GM21737 (cell line): ENCODE measurements around the gene C11orf16.
"Not testable (repeated sequence)": the region's sequence is repeated elsewhere in the genome, so short reads cannot be mapped to it uniquely, and the experiment has no call there.

Source experiments
- ATAC-seq: cut with Tn5 transposase; IDR thresholded peaks from one replicate; pipeline ENCODE4 v1.9.1; 2021; ENCODE audit warnings: mild to moderate bottlenecking, moderate library complexity; ENCODE audit not compliant: unreplicated experiment

The C11orf16 gene

DNA sequence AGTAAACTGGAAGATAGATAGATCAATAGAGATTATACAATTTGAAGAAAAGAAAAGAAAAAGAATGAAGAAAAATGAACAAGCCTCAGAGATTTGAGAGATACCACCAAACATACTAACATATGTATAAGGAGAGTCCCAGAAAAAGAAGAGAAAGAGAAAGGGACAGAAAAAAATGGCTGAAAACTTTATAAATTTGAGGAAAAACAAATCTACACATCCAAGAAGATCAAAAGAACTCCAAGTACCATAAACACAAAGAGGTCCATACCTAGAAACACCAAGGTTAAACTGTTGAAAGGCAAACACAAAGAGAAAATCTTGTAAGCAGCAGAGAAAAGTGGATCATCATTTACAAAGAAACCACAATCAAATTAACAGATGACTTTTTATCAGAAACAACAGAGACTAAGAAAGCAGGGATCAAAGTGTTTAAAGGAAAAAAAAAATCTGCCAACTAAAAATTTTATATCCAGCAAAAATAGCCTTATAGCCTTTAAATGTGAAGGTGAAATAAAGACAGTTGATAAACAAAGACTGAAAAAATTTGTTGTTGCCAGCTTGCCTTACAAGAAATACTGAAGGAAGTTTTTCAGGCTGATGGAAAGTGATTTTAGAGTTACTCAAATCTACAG, 33.5 kb downstream of the C11orf16 start:
- ATAC-seq, result no peak

- ATAC-seq, result not testable (repeated sequence)
These were observed 41.6 kb downstream of the C11orf16 start for GRCh38 chr11:8891185-8891584.

GRCh38 chr11:8886322-8886721, 46.4 kb downstream of the C11orf16 start:
- no peak for ATAC-seq

- not testable (repeated sequence) for ATAC-seq
These were observed 51.2 kb downstream of the C11orf16 start for GRCh38 chr11:8881585-8881984.

- no peak for ATAC-seq
These were observed 54.0 kb downstream of the C11orf16 start for GRCh38 chr11:8878771-8879170.

- no peak for ATAC-seq
These were observed 58.9 kb downstream of the C11orf16 start for GRCh38 chr11:8873741-8874405.

DNA sequence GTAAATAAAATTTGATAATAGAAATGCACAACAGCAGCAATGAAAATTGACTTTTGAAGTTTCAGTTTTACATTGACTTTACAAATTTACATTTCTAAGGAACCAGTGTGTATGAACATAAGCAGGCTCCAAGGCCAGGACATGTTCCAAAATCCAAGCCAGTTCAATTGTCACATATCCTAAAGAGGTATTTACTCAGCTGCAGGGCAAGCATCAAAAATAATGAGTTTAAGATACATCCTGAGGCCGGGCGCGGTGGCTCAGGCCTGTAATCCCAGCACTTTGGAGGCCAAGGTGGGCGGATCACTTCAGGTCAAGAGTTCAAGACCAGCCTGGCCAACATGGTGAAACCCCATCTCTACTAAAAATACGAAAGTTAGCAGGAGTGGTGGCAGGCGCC, 60.8 kb downstream of the C11orf16 start:
- ATAC-seq, result no peak

- ATAC-seq, result no peak
These were observed 61.5 kb downstream of the C11orf16 start for GRCh38 chr11:8871171-8871775.

DNA sequence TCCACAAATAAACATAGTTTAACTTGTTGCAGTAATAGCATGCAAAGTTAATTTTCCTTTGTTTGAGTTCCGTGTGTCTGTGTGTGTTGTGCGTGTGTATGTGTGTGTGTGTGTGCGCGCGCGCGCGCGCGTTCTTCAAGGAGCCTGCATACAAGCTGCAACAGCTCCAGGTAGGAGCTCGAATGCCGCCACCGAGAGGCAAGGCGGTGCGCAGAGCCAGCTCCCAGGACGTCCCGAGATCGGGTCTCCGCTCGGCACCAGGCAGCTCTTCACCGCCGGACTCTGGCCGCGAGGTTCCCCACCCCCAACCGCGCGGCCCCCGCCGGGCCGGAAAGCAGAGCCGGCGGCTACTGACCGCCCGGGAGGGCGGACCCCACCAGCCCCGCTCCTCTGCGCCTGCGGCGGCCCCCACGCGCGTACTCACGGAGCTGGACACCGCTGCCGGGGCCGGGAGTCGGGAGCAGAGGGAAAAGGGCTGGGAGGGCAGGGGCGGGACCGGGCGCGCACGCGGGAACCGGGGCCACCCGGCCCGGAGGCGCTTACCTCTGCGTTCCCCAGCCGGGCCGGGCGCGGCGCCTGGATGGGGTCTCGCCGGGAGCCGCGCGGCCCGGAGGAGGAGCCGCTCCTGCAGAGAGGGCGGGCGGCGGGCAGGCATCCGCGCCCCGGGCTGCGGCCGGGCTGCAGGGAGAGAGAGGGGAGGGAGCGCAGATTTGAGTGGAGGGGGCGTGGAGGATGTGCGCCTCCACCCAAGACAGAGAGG, 62.2 kb downstream of the C11orf16 start:
- ATAC-seq, result no peak
